ENCODE results near the gene TMEM43. TPM values are rescaled to one million over a fixed set of nuclear protein-coding genes. Genes with fewer than 3 reads are reported as not detected.

Gene TMEM43
- total RNA-seq, 1 experiment from 2014 or later: 36.7 TPM

DNA sequence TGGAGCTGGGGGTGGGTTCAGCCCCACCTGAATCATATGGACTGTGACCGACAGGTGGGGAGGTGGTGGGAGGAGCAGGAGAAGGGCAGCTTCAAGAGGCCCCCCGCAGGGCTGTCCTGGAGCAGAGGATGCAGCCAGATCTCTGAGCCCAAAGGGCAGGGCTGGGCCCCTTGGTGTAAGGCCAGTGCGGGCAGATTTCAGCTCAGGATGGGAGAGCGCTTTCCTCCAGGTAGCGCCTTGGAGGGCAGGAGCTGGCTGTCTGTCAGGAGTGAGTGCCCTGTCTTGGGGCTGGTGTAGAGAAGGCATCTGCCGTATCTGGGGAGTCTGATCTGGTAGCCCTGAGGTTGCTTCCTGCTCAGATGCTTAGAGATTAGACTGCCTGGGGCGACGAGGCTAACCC, 7.3 kb downstream of the TMEM43 start:
- H3K27ac Mint-ChIP-seq: no peak overlapping the region
- H3K4me1 Mint-ChIP-seq: no peaks in the 10 kb centered on the region
- Histone ChIP-seq H2AFZ (ENCODE audit: low read length) (no peak overlapping the region), H3K79me2 (ENCODE audit: insufficient read depth, low read length) (no peaks in the 10 kb centered on the region; the same call in 1 of the 2 replicates), H4K5ac (ENCODE audit: insufficient read length, low read depth, low read length) (no peak overlapping the region), H2BK120ac (ENCODE audit: low read depth, low read length, poor library complexity, severe bottlenecking) (no peak overlapping the region), H3K23ac (ENCODE audit: insufficient read length, low read depth, low read length) (no peak overlapping the region), H3K56ac (ENCODE audit: insufficient read length, low read depth, low read length) (no peak overlapping the region), H3K23me2 (ENCODE audit: insufficient read length, low read depth, low read length, poor library complexity, severe bottlenecking) (no peaks in the 10 kb centered on the region), H3K4me1 (ENCODE audit: insufficient read depth, low read length) (no peaks in the 10 kb centered on the region), H2BK12ac (ENCODE audit: insufficient read length, low read depth, low read length) (no peak overlapping the region), H4K91ac (ENCODE audit: insufficient read length, low read depth, low read length) (no peak overlapping the region), H3K27me3 (ENCODE audit: insufficient read depth, low read length) (no peaks in the 10 kb centered on the region), H3T11ph (ENCODE audit: low read length) (no peak overlapping the region), H3K4ac (ENCODE audit: low read depth, low read length) (no peak overlapping the region), H4K20me1 (ENCODE audit: control insufficient read depth, insufficient read depth, insufficient read length) (no peaks in the 10 kb centered on the region), H3K14ac (ENCODE audit: insufficient read depth, low read length) (no peak overlapping the region), H2BK15ac (ENCODE audit: low read depth, low read length) (no peak overlapping the region), H3K27ac (ENCODE audit: insufficient read length, low read depth, low read length) (no peak overlapping the region), H3K9ac (ENCODE audit: extremely low read depth, insufficient read length, low read length) (no peak overlapping the region), H3K79me1 (ENCODE audit: insufficient read depth, low read depth, low read length, poor library complexity, severe bottlenecking) (no peaks in the 10 kb centered on the region), H4K8ac (replicated peaks; ENCODE audit: insufficient read length, low read depth, low read length) (no peak overlapping the region), H2BK20ac (ENCODE audit: low read depth, low read length, poor library complexity, severe bottlenecking) (no peak overlapping the region), H3K18ac (ENCODE audit: insufficient read length, low read depth, low read length) (no peak overlapping the region), H3K4me2 (ENCODE audit: insufficient read depth, insufficient read length, low read length) (no peak overlapping the region), H2BK5ac (ENCODE audit: insufficient read length, low read length) (no peak overlapping the region), H2AK5ac (ENCODE audit: insufficient read length, low read length) (no peak overlapping the region), H3K9me3 (ENCODE audit: control insufficient read depth, low read depth, low read length) (no peaks in the 10 kb centered on the region)
- H3K27me3 Mint-ChIP-seq (ENCODE audit: low read depth): no peaks in the 10 kb centered on the region
- no CpG with 5 or more reads among the region's 8 CpGs for WGBS (ENCODE audit: extremely low coverage, insufficient read length, low lambda C conversion rate)
- no peak overlapping the region for H3K4me3 Mint-ChIP-seq
- no peak for DNase-seq
- H3K36me3 Mint-ChIP-seq (ENCODE audit: insufficient read depth in 1 of 3, low read depth in 3 of 3): peaks cover 29 to 88% (median 80%) of the 10 kb centered on the region in 3 experiments; a peak in 6 of 7 replicates
- TF ChIP-seq, protein P1, sequence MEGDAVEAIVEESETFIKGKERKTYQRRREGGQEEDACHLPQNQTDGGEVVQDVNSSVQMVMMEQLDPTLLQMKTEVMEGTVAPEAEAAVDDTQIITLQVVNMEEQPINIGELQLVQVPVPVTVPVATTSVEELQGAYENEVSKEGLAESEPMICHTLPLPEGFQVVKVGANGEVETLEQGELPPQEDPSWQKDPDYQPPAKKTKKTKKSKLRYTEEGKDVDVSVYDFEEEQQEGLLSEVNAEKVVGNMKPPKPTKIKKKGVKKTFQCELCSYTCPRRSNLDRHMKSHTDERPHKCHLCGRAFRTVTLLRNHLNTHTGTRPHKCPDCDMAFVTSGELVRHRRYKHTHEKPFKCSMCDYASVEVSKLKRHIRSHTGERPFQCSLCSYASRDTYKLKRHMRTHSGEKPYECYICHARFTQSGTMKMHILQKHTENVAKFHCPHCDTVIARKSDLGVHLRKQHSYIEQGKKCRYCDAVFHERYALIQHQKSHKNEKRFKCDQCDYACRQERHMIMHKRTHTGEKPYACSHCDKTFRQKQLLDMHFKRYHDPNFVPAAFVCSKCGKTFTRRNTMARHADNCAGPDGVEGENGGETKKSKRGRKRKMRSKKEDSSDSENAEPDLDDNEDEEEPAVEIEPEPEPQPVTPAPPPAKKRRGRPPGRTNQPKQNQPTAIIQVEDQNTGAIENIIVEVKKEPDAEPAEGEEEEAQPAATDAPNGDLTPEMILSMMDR (conservative IDR thresholded peaks at IDR 0.05): no peak
- no peaks in the 10 kb centered on the region for H3K9me3 Mint-ChIP-seq
